Mesenchymal stem cell (in vitro differentiated cells and primary cell): ENCODE measurements around the gene SRGAP3.

Experiments used
- DNase-seq: peaks from one replicate; pipeline ENCODE4 v3.0.0-alpha.2; 2013
- H2AFZ ChIP-seq: one replicate; pipeline ENCODE4 v1.6.1; 2013; ENCODE audit warnings: low read depth, mild to moderate bottlenecking, control low read depth, inconsistent platforms, low read length, moderate library complexity
- H2AK5ac ChIP-seq: 2 replicates; pipeline ENCODE4 v1.6.1; 2013; ENCODE audit warnings: low read length, moderate library complexity, mild to moderate bottlenecking, inconsistent platforms; ENCODE audit not compliant: severe bottlenecking
- H2BK120ac ChIP-seq: one replicate; pipeline ENCODE4 v1.6.1; 2013; ENCODE audit warnings: low read depth, mild to moderate bottlenecking, inconsistent platforms, low read length, moderate library complexity
- H2BK12ac ChIP-seq, 2 experiments: one replicate each; pipeline ENCODE4 v1.6.1; 2013; ENCODE audit warnings: inconsistent platforms in 2 of 2, low read length in 2 of 2, mild to moderate bottlenecking in 2 of 2, moderate library complexity in 2 of 2, control low read depth in 1 of 2
- H2BK15ac ChIP-seq: one replicate; pipeline ENCODE4 v1.6.1; 2013; ENCODE audit warnings: mild to moderate bottlenecking, low read depth, inconsistent platforms; ENCODE audit not compliant: poor library complexity, severe bottlenecking
- H2BK5ac ChIP-seq: 2 replicates; pipeline ENCODE4 v1.6.1; 2013; ENCODE audit warnings: low read depth, mild to moderate bottlenecking, low read length, control low read depth, inconsistent platforms; ENCODE audit not compliant: poor library complexity, severe bottlenecking
- H3K14ac ChIP-seq, 2 experiments: one replicate each; pipeline ENCODE4 v1.6.1; 2013; ENCODE audit warnings: inconsistent platforms in 2 of 2, low read length in 2 of 2, control low read depth in 1 of 2, mild to moderate bottlenecking in 1 of 2, moderate library complexity in 1 of 2
- H3K18ac ChIP-seq, 2 experiments: one replicate each; pipeline ENCODE4 v1.6.1; 2013; ENCODE audit warnings: inconsistent platforms in 2 of 2, low read length in 2 of 2, control low read depth in 1 of 2, low read depth in 1 of 2, mild to moderate bottlenecking in 1 of 2
- H3K23ac ChIP-seq, 2 experiments: one replicate each; pipeline ENCODE4 v1.6.1; 2013; ENCODE audit warnings: inconsistent platforms in 2 of 2, low read length in 2 of 2, mild to moderate bottlenecking in 2 of 2, moderate library complexity in 2 of 2, control low read depth in 1 of 2
- H3K27ac ChIP-seq: 2 replicates; pipeline ENCODE4 v1.5.1; 2013; ENCODE audit warnings: mild to moderate bottlenecking, moderate library complexity, low read length, control low read depth, inconsistent platforms; ENCODE audit not compliant: poor library complexity, severe bottlenecking
- H3K27me3 ChIP-seq, 2 experiments: 2 replicates each; pipeline versions ENCODE4 v1.6.1 to v1.7.0; 2013; ENCODE audit warnings: low read length in 2 of 2, mild to moderate bottlenecking in 2 of 2, moderate library complexity in 2 of 2, control low read depth in 1 of 2, inconsistent platforms in 1 of 2; ENCODE audit not compliant: control insufficient read depth in 1 of 2, insufficient read depth in 1 of 2
- H3K36me3 ChIP-seq, 2 experiments: 2 replicates each; pipeline versions ENCODE4 v1.6.1 to v1.7.0; 2013; ENCODE audit warnings: low read length in 2 of 2, control low read depth in 1 of 2, inconsistent platforms in 1 of 2, low read depth in 1 of 2, mild to moderate bottlenecking in 1 of 2; ENCODE audit not compliant: insufficient read depth in 2 of 2, control insufficient read depth in 1 of 2
- H3K4ac ChIP-seq, 2 experiments: one replicate each; pipeline ENCODE4 v1.6.1; 2013; ENCODE audit warnings: inconsistent platforms in 2 of 2, low read length in 2 of 2, mild to moderate bottlenecking in 2 of 2, moderate library complexity in 2 of 2, control low read depth in 1 of 2, low read depth in 1 of 2
- H3K4me1 ChIP-seq: 2 replicates; pipeline ENCODE4 v1.6.1; 2013; ENCODE audit warnings: low read depth, low read length, control low read depth; ENCODE audit not compliant: control insufficient read depth, insufficient read depth
- H3K4me2 ChIP-seq: 2 replicates; pipeline ENCODE4 v1.6.1; 2013; ENCODE audit warnings: low read length, mild to moderate bottlenecking, inconsistent platforms; ENCODE audit not compliant: poor library complexity, severe bottlenecking
- H3K4me3 ChIP-seq, 2 experiments: 2 replicates each; pipeline versions ENCODE4 v1.5.1 to v1.7.0; 2013; ENCODE audit warnings: low read length in 2 of 2, mild to moderate bottlenecking in 2 of 2, control low read depth in 1 of 2, low read depth in 1 of 2; ENCODE audit not compliant: insufficient read depth in 1 of 2
- H3K79me1 ChIP-seq: replicated peaks from 2 replicates; pipeline ENCODE4 v1.6.1; 2013; ENCODE audit warnings: mild to moderate bottlenecking, control low read depth, low read length, inconsistent platforms; ENCODE audit not compliant: poor library complexity, severe bottlenecking
- H3K9ac ChIP-seq: 2 replicates; pipeline ENCODE4 v1.7.0; 2013; ENCODE audit warnings: mild to moderate bottlenecking, low read length, moderate library complexity
- H3K9me3 ChIP-seq: 2 replicates; pipeline ENCODE4 v1.7.0; 2013; ENCODE audit warnings: mild to moderate bottlenecking, low read length; ENCODE audit not compliant: control insufficient read depth
- H4K8ac ChIP-seq: one replicate; pipeline ENCODE4 v1.6.1; 2013; ENCODE audit warnings: inconsistent platforms, mild to moderate bottlenecking, low read length, moderate library complexity
- H4K91ac ChIP-seq: one replicate; pipeline ENCODE4 v1.6.1; 2013; ENCODE audit warnings: mild to moderate bottlenecking, low read length, inconsistent platforms
- WGBS: methylation state at CpG from one replicate; pipeline ENCODE4 v1.1.7; 2013; ENCODE audit warnings: mixed read lengths; 5-methylcytosine and 5-hydroxymethylcytosine counted together

SRGAP3 gene

DNA sequence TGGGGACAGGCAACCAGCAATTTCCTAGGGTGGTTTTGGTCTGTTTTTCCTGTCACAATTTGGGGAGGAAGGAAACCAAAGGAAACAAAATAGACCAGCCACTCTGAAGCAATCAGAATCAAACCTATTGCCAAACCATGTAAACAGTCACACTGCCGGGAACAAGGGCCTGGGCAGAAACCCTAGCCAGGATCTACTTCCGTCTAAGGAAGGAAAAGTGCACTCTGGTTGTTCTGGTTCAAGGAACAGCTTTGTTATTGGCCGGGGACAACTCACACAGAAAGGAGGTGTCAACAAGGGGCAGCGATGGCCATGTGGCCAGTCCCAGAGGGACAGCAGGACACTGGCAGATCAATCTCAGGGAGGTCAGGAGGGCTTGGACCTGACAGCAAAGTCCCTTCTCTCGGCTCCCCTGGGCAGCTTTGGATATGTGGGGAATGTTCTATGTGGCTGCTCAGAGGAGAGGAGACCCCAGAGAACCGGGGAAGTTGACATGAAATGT is 268.6 kb downstream of the SRGAP3 start:
- H3K4me3 ChIP-seq = no peak overlapping the region
- peaks cover 12% of the 10 kb centered on the region for H3K9me3 ChIP-seq
- no peak overlapping the region for H2BK12ac ChIP-seq
- H3K36me3 ChIP-seq = no peaks in the 10 kb centered on the region
- H2AFZ ChIP-seq = no peak overlapping the region
- H4K91ac ChIP-seq = no peak overlapping the region
- peaks cover 3 to 43% of the 10 kb centered on the region in 2 experiments for H3K27me3 ChIP-seq
- H4K8ac ChIP-seq = no peak overlapping the region
- no peak overlapping the region for H3K23ac ChIP-seq
- no peaks in the 10 kb centered on the region for H3K4me1 ChIP-seq
- 75% methylated on average over 6 of the region's 6 CpGs for WGBS
- H2BK15ac ChIP-seq = no peak overlapping the region
- H3K4ac ChIP-seq = no peak overlapping the region
- H3K4me2 ChIP-seq = no peak overlapping the region
- no peaks in the 10 kb centered on the region for H3K79me1 ChIP-seq
- no peak overlapping the region for H2BK5ac ChIP-seq
- H3K14ac ChIP-seq = no peak overlapping the region
- H2AK5ac ChIP-seq = no peak overlapping the region
- no peak overlapping the region for H3K18ac ChIP-seq
- DNase-seq = no peak
- no peak overlapping the region for H3K27ac ChIP-seq
- H3K9ac ChIP-seq = no peak overlapping the region
- no peak overlapping the region for H2BK120ac ChIP-seq

DNA sequence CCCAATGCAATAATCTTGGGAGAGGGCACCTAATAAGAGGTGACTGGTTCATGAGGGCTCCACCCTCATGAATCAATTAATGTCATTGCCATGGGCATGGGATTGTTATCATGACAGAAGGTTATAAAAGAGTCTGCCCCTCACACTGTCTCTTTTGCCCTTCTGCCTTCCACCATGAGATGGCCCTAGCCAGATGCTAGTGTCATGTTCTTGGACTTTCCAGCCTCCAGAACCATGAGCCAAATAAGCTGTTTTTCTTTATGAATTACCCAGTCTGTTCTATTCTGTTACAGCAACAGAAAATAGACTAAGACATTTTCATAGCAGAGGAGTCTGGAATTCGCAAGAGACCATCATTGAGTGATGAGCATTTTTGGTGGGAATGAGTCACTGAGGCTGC is 270.2 kb downstream of the SRGAP3 start:
- Histone ChIP-seq H3K27ac (no peak overlapping the region), H3K23ac (no peak overlapping the region), H3K9ac (no peak overlapping the region), H3K9me3 (peaks cover 12% of the 10 kb centered on the region), H4K8ac (no peak overlapping the region), H3K4me2 (no peak overlapping the region), H2BK5ac (no peak overlapping the region), H3K79me1 (no peaks in the 10 kb centered on the region), H3K36me3 (no peaks in the 10 kb centered on the region), H4K91ac (no peak overlapping the region), H3K4ac (no peak overlapping the region), H3K4me3 (no peak overlapping the region), H2BK15ac (no peak overlapping the region), H3K14ac (no peak overlapping the region), H2AK5ac (no peak overlapping the region), H2BK12ac (no peak overlapping the region), H2BK120ac (no peak overlapping the region), H3K4me1 (peaks cover 4% of the 10 kb centered on the region), H3K18ac (no peak overlapping the region), H2AFZ (no peak overlapping the region), H3K27me3 (peaks cover 3 to 43% of the 10 kb centered on the region in 2 experiments)
- WGBS = 88% methylated on average over 1 of the region's 1 CpG
- DNase-seq = no peak

GRCh38 chr3:8978551-8978950 is 270.9 kb downstream of the SRGAP3 start:
- H2BK120ac ChIP-seq = no peak overlapping the region
- H3K4me1 ChIP-seq = peaks cover 4% of the 10 kb centered on the region
- no peak overlapping the region for H3K27ac ChIP-seq
- no peak overlapping the region for H3K4me2 ChIP-seq
- no peaks in the 10 kb centered on the region for H3K79me1 ChIP-seq
- H3K14ac ChIP-seq = no peak overlapping the region
- H3K4me3 ChIP-seq = no peak overlapping the region
- H3K27me3 ChIP-seq = peaks cover 3 to 43% of the 10 kb centered on the region in 2 experiments
- H3K4ac ChIP-seq = no peak overlapping the region
- H3K9me3 ChIP-seq = peaks cover 12% of the 10 kb centered on the region
- no peak overlapping the region for H2AFZ ChIP-seq
- no peak overlapping the region for H3K9ac ChIP-seq
- no peak overlapping the region for H2BK12ac ChIP-seq
- no peak overlapping the region for H2BK15ac ChIP-seq
- H4K91ac ChIP-seq = no peak overlapping the region
- no peak overlapping the region for H2AK5ac ChIP-seq
- WGBS = 75% methylated on average over 3 of the region's 3 CpGs
- no peaks in the 10 kb centered on the region for H3K36me3 ChIP-seq
- no peak overlapping the region for H3K23ac ChIP-seq
- H2BK5ac ChIP-seq = no peak overlapping the region
- H3K18ac ChIP-seq = no peak overlapping the region
- no peak for DNase-seq
- no peak overlapping the region for H4K8ac ChIP-seq

DNA sequence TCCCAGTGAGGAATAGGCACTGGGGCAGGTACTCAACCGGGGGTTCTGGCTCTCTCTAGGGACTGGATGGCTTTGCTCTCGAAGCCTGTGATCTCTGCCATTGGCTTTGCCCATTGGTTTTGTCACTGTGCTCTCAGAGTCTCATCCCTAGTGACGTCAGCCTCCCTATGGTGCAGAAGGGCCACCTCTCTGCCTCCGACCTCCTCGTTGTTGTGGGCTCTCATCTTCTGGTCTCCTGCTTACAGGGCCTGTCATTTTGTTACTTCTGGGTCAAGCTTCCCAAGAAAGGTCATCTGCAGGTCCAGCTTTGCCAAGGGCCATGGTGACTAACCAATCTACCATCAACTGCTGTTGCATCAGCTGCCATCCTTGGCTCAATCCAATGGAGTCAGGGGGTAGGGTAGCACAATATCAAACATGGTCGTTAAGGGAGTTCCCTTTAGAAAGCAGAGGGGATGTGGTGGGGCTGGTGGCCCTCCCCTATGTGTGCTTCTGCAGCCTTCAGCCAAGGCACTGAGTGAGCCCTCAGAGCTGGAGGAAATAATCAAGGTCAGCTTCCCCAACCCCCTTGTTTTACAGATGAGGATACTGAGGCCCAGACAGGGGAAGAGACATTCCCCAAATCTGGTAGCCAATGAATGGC is 272.8 kb downstream of the SRGAP3 start:
- H3K18ac ChIP-seq = no peak overlapping the region
- peaks cover 3 to 40% of the 10 kb centered on the region in 2 experiments for H3K27me3 ChIP-seq
- H3K4me2 ChIP-seq = no peak overlapping the region
- no peak overlapping the region for H3K4ac ChIP-seq
- no peak overlapping the region for H2BK5ac ChIP-seq
- no peak overlapping the region for H3K23ac ChIP-seq
- no peak overlapping the region for H2AFZ ChIP-seq
- H4K91ac ChIP-seq = no peak overlapping the region
- no peak overlapping the region for H4K8ac ChIP-seq
- no peak overlapping the region for H3K14ac ChIP-seq
- no peak overlapping the region for H3K4me3 ChIP-seq
- H2AK5ac ChIP-seq = no peak overlapping the region
- no peaks in the 10 kb centered on the region for H3K79me1 ChIP-seq
- no peaks in the 10 kb centered on the region for H3K36me3 ChIP-seq
- DNase-seq = no peak
- H3K9ac ChIP-seq = no peak overlapping the region
- H3K27ac ChIP-seq = no peak overlapping the region
- 84% methylated on average over 6 of the region's 6 CpGs for WGBS
- no peak overlapping the region for H2BK12ac ChIP-seq
- H2BK120ac ChIP-seq = no peak overlapping the region
- H3K9me3 ChIP-seq = peaks cover 12% of the 10 kb centered on the region
- H3K4me1 ChIP-seq = peaks cover 4% of the 10 kb centered on the region
- H2BK15ac ChIP-seq = peak overlapping the region; percentile 6
